ENCODE results near the gene PRPF8. TPM values are rescaled to one million over a fixed set of nuclear protein-coding genes. Genes with fewer than 3 reads are reported as not detected.
A peak's percentile ranks its signal among the peaks of the same experiment; 100 is the strongest.

PRPF8 gene
- total and polyA plus RNA-seq, 2 of the 13 experiments (the other 11 are each of a cell fraction or from before 2014, with no cell fraction given) = 112 to 179 TPM

GRCh38 chr17:1621273-1621954, 63.3 kb downstream of the PRPF8 start (continued):
- no peak for TF ChIP-seq RERE (CRISPR knock-in tag; IDR thresholded peaks at IDR 0.05; ENCODE audit: low read depth)
- TF ChIP-seq TEAD3 (CRISPR knock-in tag; optimal IDR thresholded peaks at IDR 0.05; ENCODE audit: borderline replicate concordance) = peak; percentile 4
- TF ChIP-seq JARID2 (CRISPR knock-in tag; IDR thresholded peaks at IDR 0.05; ENCODE audit: insufficient replicate concordance) = no peak
- TF ChIP-seq, protein P1, sequence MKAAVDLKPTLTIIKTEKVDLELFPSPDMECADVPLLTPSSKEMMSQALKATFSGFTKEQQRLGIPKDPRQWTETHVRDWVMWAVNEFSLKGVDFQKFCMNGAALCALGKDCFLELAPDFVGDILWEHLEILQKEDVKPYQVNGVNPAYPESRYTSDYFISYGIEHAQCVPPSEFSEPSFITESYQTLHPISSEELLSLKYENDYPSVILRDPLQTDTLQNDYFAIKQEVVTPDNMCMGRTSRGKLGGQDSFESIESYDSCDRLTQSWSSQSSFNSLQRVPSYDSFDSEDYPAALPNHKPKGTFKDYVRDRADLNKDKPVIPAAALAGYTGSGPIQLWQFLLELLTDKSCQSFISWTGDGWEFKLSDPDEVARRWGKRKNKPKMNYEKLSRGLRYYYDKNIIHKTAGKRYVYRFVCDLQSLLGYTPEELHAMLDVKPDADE (CRISPR knock-in tag; IDR thresholded peaks at IDR 0.05) = no peak
- TF ChIP-seq, protein P2, sequence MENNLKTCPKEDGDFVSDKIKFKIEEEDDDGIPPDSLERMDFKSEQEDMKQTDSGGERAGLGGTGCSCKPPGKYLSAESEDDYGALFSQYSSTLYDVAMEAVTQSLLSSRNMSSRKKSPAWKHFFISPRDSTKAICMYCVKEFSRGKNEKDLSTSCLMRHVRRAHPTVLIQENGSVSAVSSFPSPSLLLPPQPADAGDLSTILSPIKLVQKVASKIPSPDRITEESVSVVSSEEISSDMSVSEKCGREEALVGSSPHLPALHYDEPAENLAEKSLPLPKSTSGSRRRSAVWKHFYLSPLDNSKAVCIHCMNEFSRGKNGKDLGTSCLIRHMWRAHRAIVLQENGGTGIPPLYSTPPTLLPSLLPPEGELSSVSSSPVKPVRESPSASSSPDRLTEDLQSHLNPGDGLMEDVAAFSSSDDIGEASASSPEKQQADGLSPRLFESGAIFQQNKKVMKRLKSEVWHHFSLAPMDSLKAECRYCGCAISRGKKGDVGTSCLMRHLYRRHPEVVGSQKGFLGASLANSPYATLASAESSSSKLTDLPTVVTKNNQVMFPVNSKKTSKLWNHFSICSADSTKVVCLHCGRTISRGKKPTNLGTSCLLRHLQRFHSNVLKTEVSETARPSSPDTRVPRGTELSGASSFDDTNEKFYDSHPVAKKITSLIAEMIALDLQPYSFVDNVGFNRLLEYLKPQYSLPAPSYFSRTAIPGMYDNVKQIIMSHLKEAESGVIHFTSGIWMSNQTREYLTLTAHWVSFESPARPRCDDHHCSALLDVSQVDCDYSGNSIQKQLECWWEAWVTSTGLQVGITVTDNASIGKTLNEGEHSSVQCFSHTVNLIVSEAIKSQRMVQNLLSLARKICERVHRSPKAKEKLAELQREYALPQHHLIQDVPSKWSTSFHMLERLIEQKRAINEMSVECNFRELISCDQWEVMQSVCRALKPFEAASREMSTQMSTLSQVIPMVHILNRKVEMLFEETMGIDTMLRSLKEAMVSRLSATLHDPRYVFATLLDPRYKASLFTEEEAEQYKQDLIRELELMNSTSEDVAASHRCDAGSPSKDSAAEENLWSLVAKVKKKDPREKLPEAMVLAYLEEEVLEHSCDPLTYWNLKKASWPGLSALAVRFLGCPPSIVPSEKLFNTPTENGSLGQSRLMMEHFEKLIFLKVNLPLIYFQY (CRISPR knock-in tag; IDR thresholded peaks at IDR 0.05; ENCODE audit: borderline replicate concordance) = no peak
- TF ChIP-seq, protein P3, sequence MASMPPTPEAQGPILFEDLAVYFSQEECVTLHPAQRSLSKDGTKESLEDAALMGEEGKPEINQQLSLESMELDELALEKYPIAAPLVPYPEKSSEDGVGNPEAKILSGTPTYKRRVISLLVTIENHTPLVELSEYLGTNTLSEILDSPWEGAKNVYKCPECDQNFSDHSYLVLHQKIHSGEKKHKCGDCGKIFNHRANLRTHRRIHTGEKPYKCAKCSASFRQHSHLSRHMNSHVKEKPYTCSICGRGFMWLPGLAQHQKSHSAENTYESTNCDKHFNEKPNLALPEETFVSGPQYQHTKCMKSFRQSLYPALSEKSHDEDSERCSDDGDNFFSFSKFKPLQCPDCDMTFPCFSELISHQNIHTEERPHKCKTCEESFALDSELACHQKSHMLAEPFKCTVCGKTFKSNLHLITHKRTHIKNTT (CRISPR knock-in tag; IDR thresholded peaks at IDR 0.05) = no peak
- no peak for TF ChIP-seq FOXK1 (CRISPR knock-in tag; IDR thresholded peaks at IDR 0.05; ENCODE audit: borderline replicate concordance, low read depth)
- TF ChIP-seq ZNF235 (CRISPR knock-in tag; IDR thresholded peaks at IDR 0.05; ENCODE audit: borderline replicate concordance) = no peak
- TF ChIP-seq MED1 (CRISPR knock-in tag; IDR thresholded peaks at IDR 0.05) = peak; percentile 91
- no peak for TF ChIP-seq ZNF589 (CRISPR knock-in tag; conservative IDR thresholded peaks at IDR 0.05)
- TF ChIP-seq TOE1 (CRISPR knock-in tag; IDR thresholded peaks at IDR 0.05) = no peak
- TF ChIP-seq ZIK1 (CRISPR knock-in tag; IDR thresholded peaks at IDR 0.05; ENCODE audit: borderline replicate concordance, low read depth) = no peak
- no peak for TF ChIP-seq SOX13 (IDR thresholded peaks at IDR 0.05)
- TF ChIP-seq SOX13 (CRISPR knock-in tag; conservative IDR thresholded peaks at IDR 0.05 in 1 of 2, IDR thresholded peaks at IDR 0.05 in 1 of 2) = no peak
- TF ChIP-seq MTA1 (CRISPR knock-in tag; IDR thresholded peaks at IDR 0.05; ENCODE audit: borderline replicate concordance) = no peak
- TF ChIP-seq ZNF709 (CRISPR knock-in tag; IDR thresholded peaks at IDR 0.05) = no peak
- no peak for TF ChIP-seq ZC3H13 (CRISPR knock-in tag; IDR thresholded peaks at IDR 0.05)
- no peak for TF ChIP-seq NFKBIZ (CRISPR knock-in tag; IDR thresholded peaks at IDR 0.05)
